Measurements from ENCODE around the gene RASGRF1.

RASGRF1 gene

GRCh38 chr15:79053894-79054293, 36.7 kb downstream of the RASGRF1 start:
- peaks cover 8% of the 10 kb centered on the region for H3K27me3 ChIP-seq (ENCODE audit: low read depth, low read length)
- TF ChIP-seq EZH2phosphoT487 (IDR thresholded peaks at IDR 0.05; ENCODE audit: low read depth) (no peak), CTCF (IDR thresholded peaks at IDR 0.05; ENCODE audit: low read depth, low read length) (no peak)
- H2AFZ ChIP-seq (ENCODE audit: low read depth, low read length): no peak overlapping the region

GRCh38 chr15:79051941-79052731, 38.4 kb downstream of the RASGRF1 start:
- H3K79me2 ChIP-seq (ENCODE audit: low read length): no peaks in the 10 kb centered on the region
- H3K36me3 ChIP-seq (replicated peaks; ENCODE audit: low read depth, low read length): no peaks in the 10 kb centered on the region
- no peak overlapping the region for H3K27ac ChIP-seq (ENCODE audit: low read length)
- H3K9me3 ChIP-seq (ENCODE audit: insufficient read depth, low read length): no peaks in the 10 kb centered on the region
- H3K4me3 ChIP-seq (ENCODE audit: low read length): no peak overlapping the region
- H3K27me3 ChIP-seq (ENCODE audit: low read depth, low read length): peaks cover 4% of the 10 kb centered on the region
- no peak for TF ChIP-seq EZH2phosphoT487 (IDR thresholded peaks at IDR 0.05; ENCODE audit: low read depth)
- TF ChIP-seq CTCF (IDR thresholded peaks at IDR 0.05; ENCODE audit: low read depth, low read length): no peak
- no peaks in the 10 kb centered on the region for H4K20me1 ChIP-seq (ENCODE audit: insufficient read depth, low read length)
- H3K9ac ChIP-seq (ENCODE audit: low read length): no peak overlapping the region
- H3K4me2 ChIP-seq (ENCODE audit: low read length): no peak overlapping the region
- H3K4me1 ChIP-seq (ENCODE audit: low read length): no peaks in the 10 kb centered on the region
- no peak overlapping the region for H2AFZ ChIP-seq (ENCODE audit: low read depth, low read length)

More at GRCh38 chr15:79053894-79054293, 36.7 kb downstream of the RASGRF1 start:
- H3K9ac ChIP-seq (ENCODE audit: low read length): no peak overlapping the region
- no peaks in the 10 kb centered on the region for H3K9me3 ChIP-seq (ENCODE audit: insufficient read depth, low read length)
- H3K4me1 ChIP-seq (ENCODE audit: low read length): no peaks in the 10 kb centered on the region
- no peaks in the 10 kb centered on the region for H3K79me2 ChIP-seq (ENCODE audit: low read length)
- no peaks in the 10 kb centered on the region for H4K20me1 ChIP-seq (ENCODE audit: insufficient read depth, low read length)
- no peaks in the 10 kb centered on the region for H3K36me3 ChIP-seq (replicated peaks; ENCODE audit: low read depth, low read length)
- H3K4me3 ChIP-seq (ENCODE audit: low read length): no peak overlapping the region
- no peak overlapping the region for H3K4me2 ChIP-seq (ENCODE audit: low read length)
- no peak overlapping the region for H3K27ac ChIP-seq (ENCODE audit: low read length)

GRCh38 chr15:79051029-79051428, 39.6 kb downstream of the RASGRF1 start:
- no peak for TF ChIP-seq CTCF (IDR thresholded peaks at IDR 0.05; ENCODE audit: low read depth, low read length)
- TF ChIP-seq EZH2phosphoT487 (IDR thresholded peaks at IDR 0.05; ENCODE audit: low read depth): no peak
- H3K4me2 ChIP-seq (ENCODE audit: low read length): no peak overlapping the region
- H2AFZ ChIP-seq (ENCODE audit: low read depth, low read length): no peak overlapping the region
- H3K4me1 ChIP-seq (ENCODE audit: low read length): no peaks in the 10 kb centered on the region
- H4K20me1 ChIP-seq (ENCODE audit: insufficient read depth, low read length): no peaks in the 10 kb centered on the region
- H3K79me2 ChIP-seq (ENCODE audit: low read length): no peaks in the 10 kb centered on the region
- no peak overlapping the region for H3K4me3 ChIP-seq (ENCODE audit: low read length)
- no peak overlapping the region for H3K27ac ChIP-seq (ENCODE audit: low read length)
- no peak overlapping the region for H3K9ac ChIP-seq (ENCODE audit: low read length)
- no peaks in the 10 kb centered on the region for H3K36me3 ChIP-seq (replicated peaks; ENCODE audit: low read depth, low read length)
- no peaks in the 10 kb centered on the region for H3K9me3 ChIP-seq (ENCODE audit: insufficient read depth, low read length)
- peaks cover 4% of the 10 kb centered on the region for H3K27me3 ChIP-seq (ENCODE audit: low read depth, low read length)

GRCh38 chr15:79050341-79050740, 40.2 kb downstream of the RASGRF1 start:
- no peaks in the 10 kb centered on the region for H3K79me2 ChIP-seq (ENCODE audit: low read length)
- no peak overlapping the region for H3K27ac ChIP-seq (ENCODE audit: low read length)
- H3K9me3 ChIP-seq (ENCODE audit: insufficient read depth, low read length): no peaks in the 10 kb centered on the region
- no peaks in the 10 kb centered on the region for H3K36me3 ChIP-seq (replicated peaks; ENCODE audit: low read depth, low read length)
- H4K20me1 ChIP-seq (ENCODE audit: insufficient read depth, low read length): no peaks in the 10 kb centered on the region
- H3K4me2 ChIP-seq (ENCODE audit: low read length): no peak overlapping the region
- peaks cover 4% of the 10 kb centered on the region; the same call in 1 of the 2 replicates for H3K27me3 ChIP-seq (ENCODE audit: low read depth, low read length)
- H3K4me1 ChIP-seq (ENCODE audit: low read length): no peaks in the 10 kb centered on the region
- no peak overlapping the region for H3K4me3 ChIP-seq (ENCODE audit: low read length)
- no peak overlapping the region for H2AFZ ChIP-seq (ENCODE audit: low read depth, low read length)
- TF ChIP-seq EZH2phosphoT487 (IDR thresholded peaks at IDR 0.05; ENCODE audit: low read depth) (no peak), CTCF (IDR thresholded peaks at IDR 0.05; ENCODE audit: low read depth, low read length) (no peak)
- no peak overlapping the region for H3K9ac ChIP-seq (ENCODE audit: low read length)

Measured in OCI-LY3 (cell line).